Neural progenitor cell (in vitro differentiated cells): ENCODE data around the gene FASLG. TPM values are rescaled to one million over a fixed set of nuclear protein-coding genes. Genes with fewer than 3 reads are reported as not detected.

Experiments
- DNase-seq: peaks from one replicate; pipeline ENCODE4 v3.0.0-alpha.2; 2016; ENCODE audit warnings: low spot score
- H2AFZ ChIP-seq: fragments of 200-600 bp; sonication (generic); replicated peaks from 2 replicates; pipeline ENCODE4 v1.6.1; 2016; ENCODE audit warnings: antibody characterized with exemption
- H3F3A ChIP-seq: fragments of 200-600 bp; sonication (generic); 2 replicates; pipeline ENCODE4 v1.6.1; 2016; ENCODE audit warnings: antibody characterized with exemption, low read depth
- H3K27ac ChIP-seq: fragments of 200-600 bp; sonication (generic); 2 replicates; pipeline ENCODE4 v1.5.1; 2016; ENCODE audit warnings: mild to moderate bottlenecking
- H3K27me3 ChIP-seq: fragments of 200-600 bp; sonication (generic); 2 replicates; pipeline ENCODE4 v1.6.1; 2016; ENCODE audit warnings: mild to moderate bottlenecking, moderate library complexity
- H3K36me3 ChIP-seq: fragments of 200-600 bp; sonication (generic); 2 replicates; pipeline ENCODE4 v1.5.1; 2016
- H3K4me1 ChIP-seq: fragments of 200-600 bp; sonication (generic); 2 replicates; pipeline ENCODE4 v1.6.1; 2016; ENCODE audit warnings: mixed run types
- H3K4me2 ChIP-seq: fragments of 200-600 bp; sonication (generic); 2 replicates; pipeline ENCODE4 v1.6.1; 2016
- H3K4me3 ChIP-seq: fragments of 200-600 bp; sonication (generic); 2 replicates; pipeline ENCODE4 v1.5.1; 2016
- H3K79me2 ChIP-seq: fragments of 200-600 bp; sonication (generic); 2 replicates; pipeline ENCODE4 v1.6.1; 2016; ENCODE audit warnings: low read depth
- H3K9ac ChIP-seq: fragments of 200-600 bp; sonication (generic); 2 replicates; pipeline ENCODE4 v1.6.1; 2016
- H3K9me3 ChIP-seq: fragments of 200-600 bp; sonication (generic); 2 replicates; pipeline ENCODE4 v1.5.1; 2016; ENCODE audit warnings: low read depth
- H4K20me1 ChIP-seq: fragments of 200-600 bp; sonication (generic); 2 replicates; pipeline ENCODE4 v1.6.1; 2016; ENCODE audit warnings: low read depth
- H3K27ac Mint-ChIP-seq: 3 replicates; pipeline ENCODE4 v1.8.0; 2021; ENCODE audit warnings: mixed read lengths
- H3K27me3 Mint-ChIP-seq: 2 replicates; pipeline ENCODE4 v1.8.0; 2022; ENCODE audit warnings: low read depth, mild to moderate bottlenecking, inconsistent platforms, moderate library complexity, mixed read lengths; ENCODE audit not compliant: insufficient read depth
- H3K36me3 Mint-ChIP-seq: 3 replicates; pipeline ENCODE4 v1.8.0; 2021; ENCODE audit warnings: mixed read lengths
- H3K4me1 Mint-ChIP-seq: 3 replicates; pipeline ENCODE4 v1.8.0; 2021; ENCODE audit warnings: mixed read lengths
- H3K4me3 Mint-ChIP-seq: 3 replicates; pipeline ENCODE4 v1.8.0; 2021; ENCODE audit warnings: mild to moderate bottlenecking, moderate library complexity, mixed read lengths
- H3K9me3 Mint-ChIP-seq: 3 replicates; pipeline ENCODE4 v1.8.0; 2020; ENCODE audit warnings: mixed read lengths
- EZH2 ChIP-seq: fragments of 200-600 bp; sonication (generic); IDR thresholded peaks from 2 replicates; pipeline ENCODE4 v1.6.1; 2017; ENCODE audit warnings: antibody characterized with exemption, mild to moderate bottlenecking, moderate library complexity
- EZH2phosphoT487 ChIP-seq: fragments of 200-600 bp; sonication (generic); IDR thresholded peaks from 2 replicates; pipeline ENCODE4 v1.6.1; 2017; ENCODE audit warnings: antibody characterized with exemption
- total RNA-seq: library from RNA; depleted of rRNA; stranded (reverse); fragments of >200 nt; gene quantifications from 2 replicates; pipeline ENCODE4 v1.2.3, GENCODE V29; 2015; ENCODE audit warnings: low replicate concordance
- TF ChIP-seq, protein P1 (sequence below): fragments of 200-600 bp; sonication (generic); IDR thresholded peaks from 2 replicates; pipeline ENCODE4 v1.5.1; 2017; ENCODE audit warnings: antibody characterized with exemption, mild to moderate bottlenecking

Gene FASLG
- total RNA-seq, 1 donor from 2014 or later = not detected

DNA sequence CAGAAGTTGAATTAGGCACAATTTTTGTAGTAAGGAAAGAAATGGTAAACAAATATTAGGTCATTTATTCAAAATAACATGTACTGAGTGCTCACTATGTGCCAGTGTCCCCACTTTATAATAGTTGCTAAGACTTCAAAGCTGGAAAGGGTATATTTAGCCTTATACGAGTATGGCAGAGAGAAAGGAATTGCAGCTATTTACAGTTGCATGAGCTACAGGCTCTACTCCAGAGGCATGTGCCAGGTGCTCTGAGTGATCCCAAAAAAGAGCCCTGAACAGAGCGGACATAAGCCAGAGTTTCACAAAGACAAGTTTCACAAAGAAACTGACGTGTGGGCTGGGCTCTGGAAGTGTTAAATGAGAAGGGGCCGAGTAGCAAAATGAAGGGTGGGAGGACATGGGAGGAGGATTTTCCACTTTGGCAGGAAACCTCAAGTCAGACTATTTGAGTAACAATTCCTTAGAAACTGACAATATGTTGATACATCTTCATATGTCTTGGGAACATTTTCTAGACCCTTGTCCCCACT, 40.9 kb downstream of the FASLG start:
- Mint-ChIP-seq H3K9me3 (no peaks in the 10 kb centered on the region), H3K36me3 (no peaks in the 10 kb centered on the region), H3K27ac (no peak overlapping the region), H3K4me3 (no peak overlapping the region), H3K4me1 (peaks cover 9% of the 10 kb centered on the region), H3K27me3 (no peaks in the 10 kb centered on the region)
- no peaks in the 10 kb centered on the region for H3K9me3 ChIP-seq
- no peak for TF ChIP-seq EZH2phosphoT487
- TF ChIP-seq EZH2 = no peak
- TF ChIP-seq, protein P1, sequence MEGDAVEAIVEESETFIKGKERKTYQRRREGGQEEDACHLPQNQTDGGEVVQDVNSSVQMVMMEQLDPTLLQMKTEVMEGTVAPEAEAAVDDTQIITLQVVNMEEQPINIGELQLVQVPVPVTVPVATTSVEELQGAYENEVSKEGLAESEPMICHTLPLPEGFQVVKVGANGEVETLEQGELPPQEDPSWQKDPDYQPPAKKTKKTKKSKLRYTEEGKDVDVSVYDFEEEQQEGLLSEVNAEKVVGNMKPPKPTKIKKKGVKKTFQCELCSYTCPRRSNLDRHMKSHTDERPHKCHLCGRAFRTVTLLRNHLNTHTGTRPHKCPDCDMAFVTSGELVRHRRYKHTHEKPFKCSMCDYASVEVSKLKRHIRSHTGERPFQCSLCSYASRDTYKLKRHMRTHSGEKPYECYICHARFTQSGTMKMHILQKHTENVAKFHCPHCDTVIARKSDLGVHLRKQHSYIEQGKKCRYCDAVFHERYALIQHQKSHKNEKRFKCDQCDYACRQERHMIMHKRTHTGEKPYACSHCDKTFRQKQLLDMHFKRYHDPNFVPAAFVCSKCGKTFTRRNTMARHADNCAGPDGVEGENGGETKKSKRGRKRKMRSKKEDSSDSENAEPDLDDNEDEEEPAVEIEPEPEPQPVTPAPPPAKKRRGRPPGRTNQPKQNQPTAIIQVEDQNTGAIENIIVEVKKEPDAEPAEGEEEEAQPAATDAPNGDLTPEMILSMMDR = no peak
- no peaks in the 10 kb centered on the region for H4K20me1 ChIP-seq
- no peaks in the 10 kb centered on the region for H3K27me3 ChIP-seq
- no peaks in the 10 kb centered on the region for H3F3A ChIP-seq
- H2AFZ ChIP-seq = no peak overlapping the region
- no peaks in the 10 kb centered on the region for H3K36me3 ChIP-seq
- H3K4me3 ChIP-seq = no peak overlapping the region
- DNase-seq = no peak
- no peaks in the 10 kb centered on the region for H3K79me2 ChIP-seq
- no peak overlapping the region for H3K27ac ChIP-seq
- H3K9ac ChIP-seq = no peak overlapping the region
- H3K4me1 ChIP-seq = peaks cover 9% of the 10 kb centered on the region
- H3K4me2 ChIP-seq = no peak overlapping the region

DNA sequence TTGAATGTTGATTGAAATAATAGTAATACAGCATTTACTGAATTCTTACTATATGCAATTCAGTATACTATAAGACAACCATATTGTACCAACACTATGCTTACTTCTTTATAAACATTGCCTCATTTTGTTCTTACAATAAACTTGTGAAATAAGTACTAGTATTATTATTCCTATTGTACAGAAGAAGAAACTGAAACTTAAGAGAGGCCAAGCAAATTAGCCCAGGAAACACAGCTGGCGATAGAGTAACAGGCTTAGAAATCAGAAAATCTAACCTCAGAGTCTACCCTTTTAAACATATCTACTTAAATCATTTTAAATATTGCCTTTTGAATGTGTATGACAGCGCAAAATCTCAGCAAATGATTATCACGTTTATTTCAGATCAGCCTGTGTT, 41.7 kb downstream of the FASLG start:
- no peaks in the 10 kb centered on the region for H3K27me3 ChIP-seq
- no peak overlapping the region for H3K27ac Mint-ChIP-seq
- TF ChIP-seq, protein P1 = no peak
- TF ChIP-seq EZH2 (no peak), EZH2phosphoT487 (no peak)
- no peak overlapping the region for H3K9ac ChIP-seq
- no peaks in the 10 kb centered on the region for H3K36me3 Mint-ChIP-seq
- peaks cover 9% of the 10 kb centered on the region for H3K4me1 ChIP-seq
- H3F3A ChIP-seq = no peaks in the 10 kb centered on the region
- H3K4me2 ChIP-seq = no peak overlapping the region
- H3K27ac ChIP-seq = no peak overlapping the region
- no peaks in the 10 kb centered on the region for H3K9me3 ChIP-seq
- H3K4me3 Mint-ChIP-seq = no peak overlapping the region
- H3K27me3 Mint-ChIP-seq = no peaks in the 10 kb centered on the region
- no peaks in the 10 kb centered on the region for H3K79me2 ChIP-seq
- DNase-seq = no peak
- no peak overlapping the region for H2AFZ ChIP-seq
- H3K9me3 Mint-ChIP-seq = no peaks in the 10 kb centered on the region
- no peaks in the 10 kb centered on the region for H3K36me3 ChIP-seq
- H3K4me3 ChIP-seq = no peak overlapping the region
- H3K4me1 Mint-ChIP-seq = peaks cover 9% of the 10 kb centered on the region
- H4K20me1 ChIP-seq = no peaks in the 10 kb centered on the region

- Histone ChIP-seq H3K9me3 (no peaks in the 10 kb centered on the region), H3K79me2 (no peaks in the 10 kb centered on the region), H3K27me3 (no peaks in the 10 kb centered on the region), H2AFZ (no peak overlapping the region), H3K36me3 (no peaks in the 10 kb centered on the region), H3F3A (no peaks in the 10 kb centered on the region), H3K4me1 (no peaks in the 10 kb centered on the region), H3K4me2 (no peak overlapping the region), H4K20me1 (no peaks in the 10 kb centered on the region), H3K27ac (no peak overlapping the region), H3K9ac (no peak overlapping the region), H3K4me3 (no peak overlapping the region)
- Mint-ChIP-seq H3K4me3 (no peak overlapping the region), H3K36me3 (no peaks in the 10 kb centered on the region), H3K9me3 (no peaks in the 10 kb centered on the region), H3K27me3 (no peaks in the 10 kb centered on the region), H3K27ac (no peak overlapping the region), H3K4me1 (peaks cover 8% of the 10 kb centered on the region)
- TF ChIP-seq EZH2 = no peak
- no peak for TF ChIP-seq EZH2phosphoT487
- TF ChIP-seq, protein P1 = no peak
- no peak for DNase-seq
These were observed 45.1 kb downstream of the FASLG start for GRCh38 chr1:172704001-172704400.
